Keratinocyte (primary cell): ENCODE data around the gene DAPK1. TPM values are rescaled to one million over a fixed set of nuclear protein-coding genes. Genes with fewer than 3 reads are reported as not detected.

Experiments used
- DNase-seq: peaks from one replicate; pipeline ENCODE4 v3.0.0-alpha.2; 2011; ENCODE audit warnings: low read depth, missing footprints, low spot score
- FAIRE-seq: peaks from 2 replicates; lab custom pipeline; 2011; peaks lifted over from hg19 to GRCh38; lab: Jason Lieb, UNC
- H2AFZ ChIP-seq: 2 replicates; pipeline ENCODE4 v1.6.0; 2012; ENCODE audit warnings: low read length, control low read depth, inconsistent platforms; ENCODE audit not compliant: control insufficient read depth
- H3K27ac ChIP-seq: 2 replicates; pipeline ENCODE4 v1.5.1; 2011; ENCODE audit warnings: low read length; ENCODE audit not compliant: control insufficient read depth, insufficient read depth
- H3K27me3 ChIP-seq: 3 replicates; pipeline ENCODE4 v1.6.0; 2011; ENCODE audit warnings: low read length; ENCODE audit not compliant: control insufficient read depth, insufficient read depth; ENCODE audit errors: extremely low read depth
- H3K36me3 ChIP-seq, 2 experiments: 2 replicates in 1 of 2; 3 replicates in 1 of 2; pipeline ENCODE4 v1.5.1; 2011; ENCODE audit warnings: low read length in 2 of 2, mild to moderate bottlenecking in 1 of 2; ENCODE audit not compliant: control insufficient read depth in 2 of 2, insufficient read depth in 2 of 2; ENCODE audit errors: extremely low read depth in 1 of 2
- H3K4me1 ChIP-seq: 3 replicates; pipeline ENCODE4 v1.5.1; 2011; ENCODE audit warnings: low read length; ENCODE audit not compliant: control insufficient read depth, insufficient read depth; ENCODE audit errors: extremely low read depth
- H3K4me2 ChIP-seq: 3 replicates; pipeline ENCODE4 v1.6.0; 2011; ENCODE audit warnings: low read depth, low read length; ENCODE audit not compliant: control insufficient read depth, insufficient read depth; ENCODE audit errors: extremely low read depth
- H3K4me3 ChIP-seq, 3 experiments: fragments of 200-600 bp in 1 of 3; sonication (generic) in 1 of 3; 2 replicates in 2 of 3; 3 replicates in 1 of 3; pipeline ENCODE4 v1.5.1; 2011 to 2016; ENCODE audit warnings: low read length in 3 of 3, mild to moderate bottlenecking in 3 of 3, control low read depth in 2 of 3, inconsistent platforms in 1 of 3, low read depth in 1 of 3, mixed read lengths in 1 of 3, mixed run types in 1 of 3, moderate library complexity in 1 of 3; ENCODE audit not compliant: control insufficient read depth in 2 of 3, insufficient read depth in 2 of 3; ENCODE audit errors: extremely low read depth in 1 of 3
- H3K79me2 ChIP-seq: 2 replicates; pipeline ENCODE4 v1.6.0; 2012; ENCODE audit warnings: low read length; ENCODE audit not compliant: control insufficient read depth, insufficient read depth
- H3K9ac ChIP-seq: 3 replicates; pipeline ENCODE4 v1.6.0; 2011; ENCODE audit warnings: low read length; ENCODE audit not compliant: control insufficient read depth, insufficient read depth; ENCODE audit errors: extremely low read depth
- H3K9me1 ChIP-seq: 3 replicates; pipeline ENCODE4 v1.6.0; 2011; ENCODE audit warnings: low read length; ENCODE audit not compliant: control insufficient read depth, insufficient read depth; ENCODE audit errors: extremely low read depth
- H3K9me3 ChIP-seq: 2 replicates; pipeline ENCODE4 v1.5.1; 2012; ENCODE audit warnings: low read depth, low read length; ENCODE audit not compliant: control insufficient read depth
- H4K20me1 ChIP-seq: 3 replicates; pipeline ENCODE4 v1.6.0; 2011; ENCODE audit warnings: low read length; ENCODE audit not compliant: control insufficient read depth, insufficient read depth; ENCODE audit errors: extremely low read depth
- EZH2 ChIP-seq: IDR thresholded peaks from one replicate; pipeline ENCODE4 v1.6.1; 2012; ENCODE audit warnings: inconsistent platforms, mild to moderate bottlenecking, low read length, moderate library complexity
- dilution Hi-C: fragments of 300-500 bp; cut with MboI; formaldehyde crosslinking; loops from one replicate; pipeline ENCODE4 v1.7.0; 2020; ENCODE audit warnings: low sequenced_read_pairs; ENCODE audit not compliant: extremely low pct_ligation_motif_present
- polyA plus RNA-seq, 5 experiments: library from polyadenylated mRNA; depleted of rRNA in 3 of 5; stranded (reverse) in 3 of 5; stranded (forward) in 1 of 5; unstranded in 1 of 5; fragments of >200 nt; gene quantifications; 1 replicate in 1 of 5; 2 replicates in 3 of 5; 3 replicates in 1 of 5; pipeline versions ENCODE4 v1.2.1 to v1.2.3, GENCODE V29; 2011 to 2012; ENCODE audit warnings: missing spikeins in 2 of 5, low read depth in 1 of 5, low replicate concordance in 1 of 5
- TF ChIP-seq, protein P1 (sequence below), 3 experiments: IDR thresholded peaks in 1 of 3; conservative IDR thresholded peaks in 1 of 3; optimal IDR thresholded peaks in 1 of 3; 2 replicates in 2 of 3; 3 replicates in 1 of 3; pipeline versions ENCODE3 to v1.5.1; 2011; ENCODE audit warnings: low read length in 3 of 3, mild to moderate bottlenecking in 3 of 3, moderate library complexity in 2 of 3, control low read depth in 1 of 3, inconsistent platforms in 1 of 3; ENCODE audit not compliant: insufficient read depth in 2 of 3; ENCODE audit errors: extremely low read depth in 1 of 3

The DAPK1 gene
- polyA plus RNA-seq, 1 donor (not counting 4 experiments of a cell fraction or from before 2014, with no cell fraction given): 2.8 TPM

GRCh38 chr9:87648606-87649005, 150.9 kb downstream of the DAPK1 start:
- Histone ChIP-seq H3K4me1 (no peaks in the 10 kb centered on the region), H3K9me3 (no peaks in the 10 kb centered on the region), H3K27ac (no peak overlapping the region), H2AFZ (no peak overlapping the region), H3K79me2 (no peaks in the 10 kb centered on the region), H3K27me3 (no peaks in the 10 kb centered on the region), H4K20me1 (no peaks in the 10 kb centered on the region), H3K4me3 (no peak overlapping the region), H3K4me2 (no peak overlapping the region), H3K9me1 (no peaks in the 10 kb centered on the region), H3K36me3 (no peaks in the 10 kb centered on the region), H3K9ac (no peak overlapping the region)
- dilution Hi-C loops: no loop called here
- DNase-seq: no peak
- TF ChIP-seq, protein P1, sequence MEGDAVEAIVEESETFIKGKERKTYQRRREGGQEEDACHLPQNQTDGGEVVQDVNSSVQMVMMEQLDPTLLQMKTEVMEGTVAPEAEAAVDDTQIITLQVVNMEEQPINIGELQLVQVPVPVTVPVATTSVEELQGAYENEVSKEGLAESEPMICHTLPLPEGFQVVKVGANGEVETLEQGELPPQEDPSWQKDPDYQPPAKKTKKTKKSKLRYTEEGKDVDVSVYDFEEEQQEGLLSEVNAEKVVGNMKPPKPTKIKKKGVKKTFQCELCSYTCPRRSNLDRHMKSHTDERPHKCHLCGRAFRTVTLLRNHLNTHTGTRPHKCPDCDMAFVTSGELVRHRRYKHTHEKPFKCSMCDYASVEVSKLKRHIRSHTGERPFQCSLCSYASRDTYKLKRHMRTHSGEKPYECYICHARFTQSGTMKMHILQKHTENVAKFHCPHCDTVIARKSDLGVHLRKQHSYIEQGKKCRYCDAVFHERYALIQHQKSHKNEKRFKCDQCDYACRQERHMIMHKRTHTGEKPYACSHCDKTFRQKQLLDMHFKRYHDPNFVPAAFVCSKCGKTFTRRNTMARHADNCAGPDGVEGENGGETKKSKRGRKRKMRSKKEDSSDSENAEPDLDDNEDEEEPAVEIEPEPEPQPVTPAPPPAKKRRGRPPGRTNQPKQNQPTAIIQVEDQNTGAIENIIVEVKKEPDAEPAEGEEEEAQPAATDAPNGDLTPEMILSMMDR (optimal IDR thresholded peaks at IDR 0.05 in 1 of 3, IDR thresholded peaks at IDR 0.05 in 1 of 3, conservative IDR thresholded peaks at IDR 0.05 in 1 of 3; ENCODE audit: extremely low read depth in 1 of 3, insufficient read depth in 2 of 3, low read length in 3 of 3): no peak
- TF ChIP-seq EZH2: no peak
- FAIRE-seq: no peak

DNA sequence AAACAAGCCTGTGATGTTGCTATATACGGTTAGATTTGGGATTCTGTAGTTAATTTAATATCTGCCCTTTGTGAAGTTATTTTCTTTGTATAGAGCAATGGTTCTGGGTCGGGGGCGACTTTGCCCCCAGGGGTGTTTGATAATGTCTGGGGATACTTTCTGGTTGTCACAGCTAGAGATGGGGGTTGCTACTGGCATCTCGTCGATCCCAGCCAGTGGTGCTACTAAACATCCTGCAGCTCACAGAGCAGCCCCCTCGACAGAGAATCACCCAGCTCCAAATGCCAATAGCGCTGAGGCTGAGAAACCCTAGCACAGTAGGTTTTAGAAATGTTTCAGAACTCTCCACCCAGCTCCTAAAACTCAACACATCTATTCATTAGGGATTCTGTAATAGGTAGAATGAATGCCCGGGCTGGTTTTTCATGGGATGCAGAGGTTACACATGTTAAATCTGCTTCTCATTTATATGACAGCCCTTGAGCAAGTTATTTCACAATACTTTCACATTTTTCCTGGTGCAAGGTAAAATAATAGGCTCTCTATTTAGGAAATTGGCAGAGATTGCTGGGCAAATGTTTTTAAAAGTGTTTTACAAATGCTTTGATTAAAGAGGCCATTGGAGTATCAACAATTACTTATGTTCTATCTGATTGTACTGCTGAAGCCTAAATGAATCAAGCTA, 153.1 kb downstream of the DAPK1 start:
- H2AFZ ChIP-seq: no peak overlapping the region
- H4K20me1 ChIP-seq: no peaks in the 10 kb centered on the region
- no peaks in the 10 kb centered on the region for H3K9me3 ChIP-seq
- FAIRE-seq: no peak
- H3K79me2 ChIP-seq: no peaks in the 10 kb centered on the region
- no peak overlapping the region for H3K4me2 ChIP-seq
- H3K9ac ChIP-seq: no peak overlapping the region
- dilution Hi-C loops: no loop called here
- TF ChIP-seq, protein P1 (optimal IDR thresholded peaks at IDR 0.05 in 1 of 3, IDR thresholded peaks at IDR 0.05 in 1 of 3, conservative IDR thresholded peaks at IDR 0.05 in 1 of 3; ENCODE audit: extremely low read depth in 1 of 3, insufficient read depth in 2 of 3, low read length in 3 of 3): no peak
- TF ChIP-seq EZH2: no peak
- no peaks in the 10 kb centered on the region for H3K27me3 ChIP-seq
- no peaks in the 10 kb centered on the region for H3K4me1 ChIP-seq
- no peak overlapping the region for H3K27ac ChIP-seq
- no peak for DNase-seq
- no peaks in the 10 kb centered on the region for H3K9me1 ChIP-seq
- H3K4me3 ChIP-seq: no peak overlapping the region
- no peaks in the 10 kb centered on the region for H3K36me3 ChIP-seq
